GM12892 (cell line): ENCODE measurements around the gene CCL21. TPM values are rescaled to one million over a fixed set of nuclear protein-coding genes. Genes with fewer than 3 reads are reported as not detected.
"Not testable (repeated sequence)": the region's sequence is repeated elsewhere in the genome, so short reads cannot be mapped to it uniquely, and the experiment has no call there.

Experiments
- DNase-seq: peaks from one replicate; pipeline ENCODE4 v3.0.0; 2011; ENCODE audit not compliant: insufficient read length
- FAIRE-seq: peaks from 2 replicates; lab custom pipeline; 2011; peaks lifted over from hg19 to GRCh38; lab: Jason Lieb, UNC
- POLR2A ChIP-seq: IDR thresholded peaks from 2 replicates; pipeline ENCODE4 v1.6.1; 2011; ENCODE audit warnings: low read depth, low read length, control low read depth
- POLR2AphosphoS5 ChIP-seq: IDR thresholded peaks from 2 replicates; pipeline ENCODE4 v1.6.1; 2011; ENCODE audit warnings: low read depth, low read length, control low read depth
- TAF1 ChIP-seq: IDR thresholded peaks from 2 replicates; pipeline ENCODE4 v1.6.1; 2011; ENCODE audit warnings: low read depth, mild to moderate bottlenecking, control low read depth, low read length, borderline replicate concordance
- polyA plus RNA-seq: library from polyadenylated mRNA; unstranded; fragments of >200 nt; gene quantifications from one replicate; pipeline ENCODE4 v1.2.1, GENCODE V29; 2012; ENCODE audit warnings: missing spikeins, inconsistent platforms; ENCODE audit not compliant: missing spikeins

The CCL21 gene, protein sequence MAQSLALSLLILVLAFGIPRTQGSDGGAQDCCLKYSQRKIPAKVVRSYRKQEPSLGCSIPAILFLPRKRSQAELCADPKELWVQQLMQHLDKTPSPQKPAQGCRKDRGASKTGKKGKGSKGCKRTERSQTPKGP
- polyA plus RNA-seq, result not detected

DNA sequence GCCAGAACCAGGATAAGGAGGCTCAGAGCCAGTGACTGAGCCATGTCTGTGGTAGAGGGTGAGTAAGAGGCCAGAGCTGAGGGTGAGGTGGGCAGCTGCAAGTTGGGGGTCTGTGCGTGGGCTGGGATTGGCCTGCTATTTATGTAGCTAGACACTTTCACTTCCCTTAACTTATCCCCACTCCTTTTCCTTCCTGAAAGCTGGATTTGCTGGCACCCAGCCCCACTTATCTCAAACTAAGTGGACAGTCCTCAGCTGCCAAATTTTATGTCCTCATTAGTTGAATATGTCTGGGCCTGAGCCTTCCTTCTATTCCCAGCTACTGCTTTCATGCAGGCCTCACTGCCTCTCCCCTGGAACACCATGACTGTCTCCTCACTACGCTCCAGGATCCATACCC lies at the start of gene CCL21:
CCL21 (minus strand) TSS at position 114 of the 400 bp plus-strand sequence; CDS start at position 44, 70 bp downstream.
- TF ChIP-seq POLR2A, result no peak
- no peak for TF ChIP-seq TAF1
- no peak for TF ChIP-seq POLR2AphosphoS5
- FAIRE-seq (no peak), DNase-seq (no peak)

DNA sequence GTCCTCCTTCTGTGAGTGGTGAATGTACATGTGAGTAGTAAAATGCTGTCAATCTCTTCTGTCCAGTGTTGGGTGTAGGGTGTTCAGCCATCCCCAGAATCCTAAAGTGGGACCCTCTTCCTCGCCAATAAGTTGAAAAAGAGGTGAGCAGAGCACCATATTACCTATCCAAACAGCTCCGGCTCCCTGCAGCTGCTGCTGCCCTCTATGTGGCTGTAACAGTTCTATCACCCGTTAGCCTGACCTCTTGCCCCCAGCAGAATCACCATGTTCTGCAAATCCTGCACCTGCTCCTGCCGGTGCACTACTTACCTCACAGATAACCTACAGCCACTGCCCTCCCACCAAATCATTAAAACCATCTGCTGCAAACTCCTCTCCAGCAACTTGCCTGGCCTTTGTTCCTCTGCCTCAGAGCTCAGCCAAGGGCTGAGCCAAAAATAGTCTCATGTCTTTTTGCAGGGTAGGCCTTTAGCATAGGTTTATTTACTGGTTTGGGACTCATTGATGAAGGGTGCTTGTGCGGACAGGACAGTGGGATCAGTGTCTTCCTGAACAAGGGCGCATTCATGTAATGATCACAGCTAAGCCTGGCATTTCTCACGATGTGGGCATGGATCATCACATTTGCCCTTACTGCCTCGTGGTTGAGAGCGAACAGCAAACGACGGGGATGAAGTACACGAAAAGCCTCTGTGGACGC lies 49.6 kb upstream of the CCL21 start:
- DNase-seq (no peak), FAIRE-seq (no peak)
- TF ChIP-seq POLR2A, result no peak
- TF ChIP-seq POLR2AphosphoS5, result no peak
- TF ChIP-seq TAF1, result no peak

DNA sequence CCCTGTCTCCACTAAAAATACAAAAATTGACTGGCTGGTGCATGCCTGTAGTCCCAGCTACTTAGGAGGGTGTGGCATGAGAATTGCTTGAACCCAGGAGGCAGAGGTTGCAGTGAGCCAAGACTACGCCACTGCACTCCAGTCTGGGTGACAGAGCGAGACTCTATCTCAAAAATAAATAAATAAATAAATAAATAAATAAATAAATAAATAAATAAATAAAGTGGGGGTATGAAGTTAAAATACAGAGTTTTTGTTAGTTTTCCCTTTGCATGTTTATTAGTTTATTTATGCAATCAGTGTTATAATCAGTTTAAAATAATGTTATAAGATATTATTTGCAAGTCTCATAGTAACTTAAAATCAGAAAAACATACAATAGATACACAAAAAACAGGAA lies 40.4 kb upstream of the CCL21 start:
- not testable (repeated sequence) for DNase-seq, FAIRE-seq

DNA sequence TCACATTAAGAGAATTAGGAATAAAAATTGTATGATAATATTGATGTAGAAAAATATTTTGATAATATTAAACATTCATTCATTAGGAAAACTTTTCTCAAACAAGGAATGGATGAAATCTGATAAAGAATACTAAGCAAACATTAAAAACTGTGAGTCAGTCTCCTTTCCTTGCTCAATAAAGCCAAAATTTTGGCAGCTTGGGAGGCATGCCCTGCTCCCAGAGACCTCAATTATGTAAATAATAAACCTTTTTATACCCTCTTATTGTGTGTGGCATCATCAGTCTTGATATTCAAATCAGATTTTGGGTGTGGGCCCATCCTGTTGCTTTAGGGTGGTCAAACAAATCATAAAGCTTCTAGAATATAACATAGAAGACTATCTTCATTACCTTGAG lies 36.6 kb upstream of the CCL21 start:
- TF ChIP-seq POLR2AphosphoS5 (no peak), POLR2A (no peak), TAF1 (no peak)
- FAIRE-seq (no peak), DNase-seq (no peak)

DNA sequence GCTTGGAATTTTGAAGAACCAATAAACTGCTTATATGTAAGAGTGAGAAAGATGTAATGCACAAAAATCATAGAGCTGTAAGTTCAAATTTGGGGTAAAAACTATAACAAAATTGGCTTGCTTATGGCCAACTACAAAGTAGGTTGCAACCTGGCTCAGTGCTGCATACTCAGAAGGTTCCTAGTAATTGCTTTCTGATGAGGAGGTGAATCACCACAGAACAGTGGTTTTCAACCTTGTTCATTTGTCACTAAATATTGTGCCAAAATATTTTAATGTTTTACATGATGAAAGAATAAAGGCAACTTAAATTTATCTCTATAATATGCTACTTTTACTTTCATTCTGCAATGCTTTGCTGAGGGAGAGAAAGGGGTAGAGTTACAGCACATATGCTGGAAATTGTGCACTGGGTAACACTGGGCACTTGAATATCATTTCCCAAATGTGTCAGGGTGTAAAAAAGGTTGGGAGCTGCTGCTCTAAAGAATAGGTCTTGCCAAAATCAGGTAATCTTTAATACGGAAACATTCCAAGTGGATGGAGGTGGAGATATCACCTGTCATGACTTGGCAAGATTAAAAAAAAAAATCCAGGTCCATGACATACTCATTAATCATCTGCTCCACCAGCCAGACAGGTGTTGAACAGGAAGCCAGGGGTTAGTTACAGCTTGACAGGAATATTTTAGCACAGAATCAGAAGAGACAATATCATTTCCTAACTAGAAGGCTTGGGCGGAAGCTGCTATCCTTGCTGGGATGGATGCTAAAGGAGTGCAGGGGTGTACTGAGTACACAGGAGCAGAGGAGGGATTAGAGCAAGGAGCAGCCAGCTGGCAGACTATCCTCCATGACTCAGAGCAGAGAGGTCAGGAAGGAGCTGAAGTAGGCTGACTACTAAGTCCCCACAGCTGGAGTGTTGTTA lies 34.6 kb upstream of the CCL21 start:
- DNase-seq (no peak), FAIRE-seq (no peak)
- TF ChIP-seq POLR2A (no peak), POLR2AphosphoS5 (no peak), TAF1 (no peak)

DNA sequence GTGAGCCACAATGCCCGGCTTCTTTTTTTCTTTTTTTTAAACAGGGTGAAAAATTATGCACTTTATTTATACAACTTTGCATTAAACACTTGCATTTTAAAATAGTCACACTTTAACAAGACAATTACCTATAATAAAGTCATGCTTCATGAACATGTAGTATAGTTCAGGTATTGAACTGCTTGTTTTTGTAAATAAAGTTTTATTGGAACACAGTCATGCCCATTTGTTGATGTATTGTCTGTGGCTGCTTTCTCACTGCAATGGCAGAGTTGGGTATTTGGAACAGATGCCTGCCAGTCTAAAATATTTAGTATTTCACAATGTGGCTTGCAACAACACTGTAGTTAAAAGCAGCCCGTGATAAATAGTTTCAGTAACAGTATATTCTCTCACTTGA lies 32.8 kb upstream of the CCL21 start:
- FAIRE-seq (no peak), DNase-seq (no peak)
- TF ChIP-seq POLR2AphosphoS5 (no peak), POLR2A (no peak), TAF1 (no peak)

DNA sequence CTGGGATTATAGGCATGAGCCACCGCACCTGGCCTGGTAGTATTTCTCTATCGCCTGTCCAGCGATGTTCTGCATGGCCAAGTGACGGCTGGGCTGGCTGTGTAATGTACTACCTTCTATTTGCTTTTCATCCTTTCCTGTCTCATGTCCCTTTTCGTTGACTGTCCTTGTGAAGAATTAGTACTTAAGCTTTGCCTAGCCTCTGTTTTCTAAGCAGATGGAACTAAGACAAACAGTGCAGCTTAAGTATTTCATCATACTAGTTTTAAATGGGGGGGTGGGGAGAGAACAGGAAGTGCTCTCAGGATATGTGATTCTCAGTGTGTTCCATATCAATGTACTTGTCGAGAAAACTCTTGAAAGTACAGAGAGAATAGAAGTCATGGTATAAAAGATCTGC lies 31.7 kb upstream of the CCL21 start:
- FAIRE-seq (no peak), DNase-seq (no peak)
- no peak for TF ChIP-seq TAF1
- no peak for TF ChIP-seq POLR2A
- TF ChIP-seq POLR2AphosphoS5, result no peak

DNA sequence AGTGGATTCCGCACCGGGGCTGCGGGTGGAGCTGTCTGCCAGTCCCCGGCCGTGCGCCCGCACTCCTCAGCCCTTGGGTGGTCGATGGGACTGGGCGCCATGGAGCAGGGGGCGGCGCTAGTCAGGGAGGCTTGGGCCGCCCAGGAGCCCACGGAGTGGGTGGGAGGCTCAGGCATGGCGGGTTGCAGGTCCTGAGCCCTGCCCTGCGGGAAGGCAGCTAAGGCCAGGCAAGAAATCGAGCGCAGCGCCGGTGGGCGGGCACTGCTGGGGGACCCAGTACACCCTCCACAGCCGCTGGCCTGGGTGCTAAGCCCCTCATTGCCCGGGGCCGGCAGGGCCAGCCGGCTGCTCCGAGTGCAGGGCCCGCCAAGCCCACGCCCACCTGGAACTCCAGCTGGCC lies 30.2 kb upstream of the CCL21 start:
- DNase-seq, FAIRE-seq: not testable (repeated sequence)

DNA sequence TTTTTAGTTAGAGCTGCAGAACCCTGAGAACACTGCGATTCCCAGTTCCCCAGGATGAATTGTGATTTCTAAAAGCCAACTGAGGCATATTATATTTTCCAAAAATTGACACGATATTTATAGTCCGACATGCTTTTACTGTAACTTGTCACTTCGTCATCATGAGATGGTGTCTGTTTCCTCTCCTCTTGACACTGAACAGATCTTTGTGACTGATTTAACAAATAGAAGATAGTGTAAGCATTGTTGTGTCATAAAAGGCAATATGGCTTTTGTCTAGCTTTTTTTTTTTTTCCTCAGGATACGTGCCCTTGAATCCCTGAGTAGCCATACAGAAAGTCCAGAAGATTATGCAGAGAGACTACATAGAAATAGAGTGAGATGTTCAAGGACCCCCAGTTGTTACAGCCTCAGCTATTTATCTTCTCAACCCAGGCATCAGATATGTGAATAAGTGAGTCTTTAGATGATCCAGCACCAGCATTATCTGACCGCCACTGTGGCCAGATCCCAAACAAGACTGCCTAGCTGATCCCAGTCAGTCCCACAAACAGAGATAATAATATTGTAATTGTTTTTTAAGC lies 27.8 kb upstream of the CCL21 start:
- DNase-seq, result no peak
- FAIRE-seq, result no peak
- no peak for TF ChIP-seq TAF1
- TF ChIP-seq POLR2AphosphoS5, result no peak
- TF ChIP-seq POLR2A, result no peak

DNA sequence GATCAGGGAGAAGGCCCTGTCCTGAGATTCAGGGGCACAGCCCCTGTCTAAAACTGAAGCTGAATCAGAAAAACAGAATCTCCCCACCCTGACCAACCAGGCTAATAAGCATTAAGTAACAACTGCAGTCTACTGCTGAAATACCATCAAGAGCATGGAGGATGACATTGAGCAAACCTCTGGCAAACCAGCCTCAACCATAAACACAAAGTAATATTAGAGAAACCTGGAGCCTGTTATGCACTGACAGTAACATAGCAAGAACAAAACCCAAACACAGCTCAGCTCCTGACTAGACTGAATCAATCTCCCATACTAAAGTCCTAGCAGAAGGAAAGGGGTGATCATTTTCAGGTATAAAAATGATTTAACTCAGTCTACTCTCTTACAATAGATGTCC lies 24.8 kb upstream of the CCL21 start:
- DNase-seq, result no peak
- TF ChIP-seq POLR2AphosphoS5 (no peak), POLR2A (no peak), TAF1 (no peak)
- FAIRE-seq, result no peak

DNA sequence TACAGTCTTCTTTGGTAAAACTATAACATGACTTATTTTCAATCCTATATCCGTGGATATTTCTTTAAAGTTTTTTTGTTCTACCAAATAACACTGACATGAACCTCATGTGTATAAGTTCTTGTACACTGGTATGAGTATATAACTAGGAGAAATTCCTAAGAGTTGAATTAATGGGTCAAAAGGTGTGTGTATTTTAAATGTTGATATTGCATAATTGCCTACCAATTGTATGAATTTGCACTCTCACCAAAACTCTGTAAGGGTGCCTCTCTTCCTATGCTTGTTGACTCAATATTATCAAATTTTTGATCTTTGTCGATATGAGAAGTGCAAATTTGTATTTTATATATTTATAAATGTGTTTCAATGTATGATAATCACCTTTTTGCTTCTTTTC lies 22.9 kb upstream of the CCL21 start:
- TF ChIP-seq POLR2A, result no peak
- no peak for TF ChIP-seq POLR2AphosphoS5
- no peak for TF ChIP-seq TAF1
- DNase-seq (no peak), FAIRE-seq (no peak)

DNA sequence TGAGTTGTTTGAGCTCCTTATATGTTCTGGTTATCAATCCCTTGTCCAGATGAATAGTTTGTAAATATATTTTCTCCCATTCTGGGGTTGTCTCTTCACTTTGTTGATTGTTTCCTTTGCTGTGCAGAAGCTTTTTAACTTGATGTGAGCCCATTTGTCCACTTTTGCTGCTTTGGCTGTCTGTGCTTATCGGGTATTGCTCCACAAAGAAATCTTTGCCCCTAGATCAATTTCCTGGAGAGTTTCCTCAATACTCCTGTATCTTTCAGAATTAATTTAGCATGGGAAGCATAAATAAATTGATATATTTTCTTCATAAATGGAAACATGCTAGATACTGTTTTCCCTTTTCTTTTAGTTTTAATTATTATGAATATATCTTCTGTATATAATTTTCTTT lies 22.5 kb upstream of the CCL21 start:
- no peak for FAIRE-seq
- DNase-seq, result no peak
- TF ChIP-seq TAF1 (no peak), POLR2AphosphoS5 (no peak), POLR2A (no peak)
